OCI-LY1 (cell line): ENCODE results near the gene ENTR1.

Experiments
- CTCF ChIP-seq: fragments of 200-600 bp; sonication (generic), shearing (Covaris generic); IDR thresholded peaks from 2 replicates; pipeline ENCODE4 v1.5.1; 2017; ENCODE audit warnings: mild to moderate bottlenecking, antibody characterized with exemption, low read length, moderate library complexity, mixed read lengths
- EZH2 ChIP-seq: fragments of 200-600 bp; sonication (generic), shearing (Covaris generic); IDR thresholded peaks from 2 replicates; pipeline ENCODE4 v1.8.0; 2017; ENCODE audit warnings: borderline replicate concordance, mixed run types, mild to moderate bottlenecking, antibody characterized with exemption, low read length, moderate library complexity, mixed read lengths

DNA sequence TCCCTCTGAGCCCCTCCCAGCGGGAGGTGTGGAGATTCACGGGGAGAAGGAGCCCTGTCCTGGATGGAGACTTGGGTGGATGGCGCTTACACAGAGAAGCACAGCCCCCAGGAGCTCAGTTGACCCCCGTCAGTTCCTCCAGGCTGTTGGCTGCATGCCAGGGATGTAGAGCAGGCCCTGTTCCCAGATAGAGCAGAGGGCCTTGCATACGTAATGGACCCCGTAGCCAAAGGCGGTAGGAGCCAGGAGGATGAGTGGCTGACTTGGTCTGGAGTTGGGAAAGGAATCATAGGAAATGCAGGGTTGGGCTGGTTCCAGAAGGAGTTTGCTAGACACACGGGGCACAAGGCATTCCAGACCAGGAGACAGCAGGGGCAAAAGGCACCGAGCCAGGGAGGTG is 2.5 kb upstream of the ENTR1 start:
- TF ChIP-seq EZH2 (no peak), CTCF (no peak)
